ENCODE data around the gene GDI1.

- TF ChIP-seq CTCF (optimal IDR thresholded peaks at IDR 0.05 in 1 of 3, IDR thresholded peaks at IDR 0.05 in 1 of 3, conservative IDR thresholded peaks at IDR 0.05 in 1 of 3; ENCODE audit: extremely low read depth in 1 of 3, insufficient read depth in 2 of 3, low read length in 3 of 3) (no peak), EZH2 (IDR thresholded peaks at IDR 0.05; ENCODE audit: low read length) (no peak)
Observed at GRCh38 chrX:154476821-154477220, 39.9 kb downstream of the GDI1 start.
